GM15510 (cell line): ENCODE data around the gene PIGL.

Source experiments
- POLR2A ChIP-seq: IDR thresholded peaks from 3 replicates; pipeline ENCODE4 v1.6.1; 2011; ENCODE audit warnings: borderline replicate concordance; ENCODE audit not compliant: insufficient read length; ENCODE audit errors: extremely low read depth

The PIGL gene

DNA sequence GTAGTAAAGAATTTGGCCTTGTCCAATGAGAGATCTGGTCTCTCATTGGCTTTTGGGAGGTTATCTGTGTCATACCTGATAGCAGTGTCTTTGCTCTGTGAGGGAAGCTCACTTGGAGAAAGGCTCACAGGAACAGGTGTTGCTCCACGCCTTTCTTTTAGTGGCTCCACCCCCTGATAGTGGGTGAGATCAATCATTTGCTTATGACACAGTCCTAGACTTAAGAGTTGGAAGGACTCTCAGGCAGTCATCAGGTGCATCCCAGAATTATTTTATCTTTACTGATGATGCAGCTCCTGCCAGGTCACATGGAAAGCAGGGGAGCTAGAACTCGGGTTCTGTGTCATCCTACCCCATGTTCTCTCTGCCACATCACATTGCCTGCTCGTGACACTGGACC lies 76.9 kb downstream of the PIGL start:
- no peak for TF ChIP-seq POLR2A

- no peak for TF ChIP-seq POLR2A
Observed at GRCh38 chr17:16294560-16294959, 77.5 kb downstream of the PIGL start.

GRCh38 chr17:16297367-16298139 lies 80.5 kb downstream of the PIGL start:
- no peak for TF ChIP-seq POLR2A

- TF ChIP-seq POLR2A = no peak
Observed at GRCh38 chr17:16298140-16298662, 81.2 kb downstream of the PIGL start.

- TF ChIP-seq POLR2A = no peak
Observed at GRCh38 chr17:16300554-16300953, 83.5 kb downstream of the PIGL start.

- TF ChIP-seq POLR2A = no peak
Observed at GRCh38 chr17:16301963-16302855, 85.2 kb downstream of the PIGL start.

DNA sequence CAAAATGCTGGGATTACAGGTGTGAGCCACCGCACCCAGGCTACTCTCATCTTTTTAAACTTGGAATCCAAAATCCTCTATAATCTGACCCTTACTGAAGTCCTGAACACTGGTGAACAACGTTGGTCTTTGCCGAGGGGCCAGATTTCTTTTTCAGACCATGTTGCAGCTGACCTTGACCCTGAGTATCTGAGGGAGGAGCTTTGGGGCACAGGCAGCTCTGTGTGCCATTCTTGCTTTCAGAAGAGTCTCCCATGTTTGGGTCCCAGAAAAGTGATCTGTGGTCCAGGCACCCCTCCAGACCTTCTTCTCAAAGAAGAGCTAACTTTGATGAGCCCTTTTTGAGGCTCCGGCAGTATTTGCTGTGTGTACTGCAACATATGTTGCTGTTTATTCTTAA lies 85.8 kb downstream of the PIGL start:
- TF ChIP-seq POLR2A = no peak

DNA sequence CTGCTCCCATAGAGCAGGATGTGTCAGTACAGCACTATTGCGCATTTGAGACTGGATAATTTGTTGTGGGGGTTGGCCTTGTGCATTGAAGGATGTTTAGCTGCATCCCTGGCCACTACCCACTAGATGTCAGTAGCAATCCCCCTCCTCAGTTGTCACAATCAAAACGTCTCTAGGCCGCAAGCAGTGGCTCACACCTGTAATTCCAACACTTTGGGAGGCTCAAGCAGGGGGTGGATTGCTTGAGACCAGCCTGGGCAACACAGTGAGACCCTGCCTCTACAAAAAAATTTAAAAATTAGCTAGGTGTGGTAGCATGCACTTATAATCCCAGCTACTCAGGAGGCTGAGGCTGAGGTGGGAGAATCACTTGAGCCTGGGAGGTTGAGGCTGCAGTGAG lies 87.8 kb downstream of the PIGL start:
- no peak for TF ChIP-seq POLR2A

- TF ChIP-seq POLR2A = no peak
Observed at GRCh38 chr17:16306211-16306610, 89.2 kb downstream of the PIGL start.

GRCh38 chr17:16313139-16314090 lies 96.4 kb downstream of the PIGL start:
- no peak for TF ChIP-seq POLR2A

DNA sequence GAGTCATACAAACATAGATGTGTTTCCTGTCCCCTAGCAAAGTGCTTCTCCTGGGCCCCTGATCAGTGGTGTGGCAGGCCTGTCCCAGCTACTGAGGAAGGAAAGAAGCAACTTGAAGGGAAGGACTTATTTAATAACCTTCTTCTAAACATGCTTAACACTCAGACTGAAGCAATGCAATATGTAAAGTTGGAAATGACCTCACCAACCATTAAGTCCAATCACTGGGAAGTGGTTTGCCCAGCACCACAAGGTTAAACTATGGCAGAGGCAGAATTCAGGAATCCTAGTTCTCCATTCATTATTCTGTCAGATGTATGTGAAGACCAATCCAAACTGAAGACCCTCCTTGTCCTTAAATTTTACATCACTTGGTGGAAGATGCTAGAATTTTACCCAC lies 97.2 kb downstream of the PIGL start:
- TF ChIP-seq POLR2A = no peak

DNA sequence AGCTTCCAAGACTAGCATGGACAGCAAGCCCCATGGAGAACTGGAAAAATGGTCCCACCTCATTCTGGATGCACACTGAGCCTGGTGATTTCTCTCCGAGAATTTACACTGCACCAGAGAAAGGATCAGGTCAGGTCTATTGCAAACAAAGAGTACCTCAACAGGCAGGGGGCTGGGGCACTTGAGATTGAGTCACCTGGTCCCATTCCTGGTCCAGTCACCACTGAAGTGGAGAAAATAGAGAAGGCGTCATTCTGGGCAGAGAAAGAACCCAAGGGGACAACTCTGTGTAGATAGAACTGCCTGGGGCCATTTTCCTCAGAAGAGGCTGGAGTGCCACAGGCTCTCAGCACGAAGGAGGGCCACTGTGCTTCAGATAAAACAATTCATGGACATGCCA lies 97.8 kb downstream of the PIGL start:
- TF ChIP-seq POLR2A = no peak

GRCh38 chr17:16319969-16320368 lies 103.0 kb downstream of the PIGL start:
- TF ChIP-seq POLR2A = no peak

DNA sequence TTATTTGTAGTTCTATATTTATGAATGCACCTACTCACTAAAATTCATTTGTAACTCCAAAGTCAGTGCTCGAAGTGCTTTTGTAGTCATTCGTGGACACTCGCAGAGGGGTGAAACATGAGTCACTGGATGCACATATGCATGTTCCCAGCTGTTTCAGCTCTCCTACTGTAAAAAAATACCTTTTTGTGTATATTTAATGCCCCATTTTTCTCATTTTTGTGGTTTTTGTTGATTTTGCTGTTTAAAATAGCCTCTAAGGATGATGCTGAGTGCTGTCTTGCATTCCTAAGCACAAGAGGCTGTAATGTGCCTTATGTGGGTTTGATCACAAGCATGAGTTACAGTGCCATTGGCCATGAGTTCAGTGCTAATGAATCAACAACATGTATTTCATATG lies 105.6 kb downstream of the PIGL start:
- no peak for TF ChIP-seq POLR2A
